CD14-positive monocyte (primary cell): ENCODE data around the gene C1QTNF5. TPM values are rescaled to one million over a fixed set of nuclear protein-coding genes. Genes with fewer than 3 reads are reported as not detected.

Experiments
- DNase-seq, 3 donors: peaks; one replicate each; pipeline ENCODE4 v3.0.0-alpha.2; 2011 to 2022
- H2AFZ ChIP-seq: 2 replicates; pipeline ENCODE4 v1.6.0; 2012; ENCODE audit warnings: mild to moderate bottlenecking, low read depth, low read length, inconsistent platforms; ENCODE audit not compliant: insufficient read depth, poor library complexity, severe bottlenecking
- H3K27ac ChIP-seq, 2 donors: 1 replicate in 1 of 2; 2 replicates in 1 of 2; pipeline ENCODE4 v1.5.1; 2012 to 2013; ENCODE audit warnings: low read length in 2 of 2, control low read depth in 1 of 2, inconsistent platforms in 1 of 2, low read depth in 1 of 2, mild to moderate bottlenecking in 1 of 2
- H3K27me3 ChIP-seq, 2 donors: one replicate each; pipeline versions ENCODE4 v1.6.0 to v1.6.1; 2011 to 2013; ENCODE audit warnings: low read length in 2 of 2; ENCODE audit not compliant: control insufficient read depth in 2 of 2, insufficient read depth in 2 of 2
- H3K36me3 ChIP-seq, 2 donors: replicated peaks in 1 of 2; 1 replicate in 1 of 2; 2 replicates in 1 of 2; pipeline versions ENCODE4 v1.5.1 to v1.6.1; 2012 to 2013; ENCODE audit warnings: low read length in 2 of 2, control low read depth in 1 of 2, inconsistent platforms in 1 of 2, mild to moderate bottlenecking in 1 of 2; ENCODE audit not compliant: insufficient read depth in 2 of 2, control insufficient read depth in 1 of 2
- H3K4me1 ChIP-seq, 2 donors: 1 replicate in 1 of 2; 2 replicates in 1 of 2; pipeline versions ENCODE4 v1.5.1 to v1.6.1; 2012 to 2013; ENCODE audit warnings: low read length in 2 of 2, control low read depth in 1 of 2, inconsistent platforms in 1 of 2, mild to moderate bottlenecking in 1 of 2, moderate library complexity in 1 of 2; ENCODE audit not compliant: insufficient read depth in 2 of 2, control insufficient read depth in 1 of 2
- H3K4me2 ChIP-seq: replicated peaks from 2 replicates; pipeline ENCODE3; 2012; ENCODE audit warnings: low read length, moderate library complexity, mild to moderate bottlenecking; ENCODE audit not compliant: poor library complexity, severe bottlenecking; ENCODE audit errors: extremely low read depth
- H3K4me3 ChIP-seq, 3 experiments: fragments of 200-600 bp in 1 of 3; sonication (generic) in 1 of 3; replicated peaks in 1 of 3; 1 replicate in 2 of 3; 2 replicates in 1 of 3; pipeline ENCODE4 v1.5.1; 2011 to 2013; ENCODE audit warnings: low read length in 3 of 3, mild to moderate bottlenecking in 3 of 3, control low read depth in 2 of 3, low read depth in 2 of 3, inconsistent platforms in 1 of 3, moderate library complexity in 1 of 3
- H3K79me2 ChIP-seq: 2 replicates; pipeline ENCODE4 v1.6.0; 2012; ENCODE audit warnings: mild to moderate bottlenecking, control low read depth, inconsistent platforms, low read length, moderate library complexity; ENCODE audit not compliant: insufficient read depth
- H3K9ac ChIP-seq: 2 replicates; pipeline ENCODE4 v1.6.0; 2017; ENCODE audit warnings: low read length, mild to moderate bottlenecking; ENCODE audit not compliant: insufficient read depth, poor library complexity, severe bottlenecking
- H3K9me3 ChIP-seq, 2 donors: replicated peaks in 1 of 2; 1 replicate in 1 of 2; 2 replicates in 1 of 2; pipeline versions ENCODE4 v1.5.1 to v1.6.1; 2012 to 2013; ENCODE audit warnings: low read length in 2 of 2, control low read depth in 1 of 2; ENCODE audit not compliant: control insufficient read depth in 1 of 2, insufficient read depth in 1 of 2
- H4K20me1 ChIP-seq: 2 replicates; pipeline ENCODE4 v1.6.0; 2012; ENCODE audit warnings: mild to moderate bottlenecking, low read length, control low read depth, moderate library complexity; ENCODE audit not compliant: insufficient read depth
- H3K27ac Mint-ChIP-seq, 7 donors: one replicate each; pipeline ENCODE4 v1.8.0; 2020; ENCODE audit warnings: mild to moderate bottlenecking in 7 of 7, mixed read lengths in 7 of 7, moderate library complexity in 6 of 7, inconsistent platforms in 2 of 7
- H3K27me3 Mint-ChIP-seq, 3 donors: one replicate each; pipeline ENCODE4 v1.8.0; 2021 to 2022; ENCODE audit warnings: low read depth in 3 of 3, mild to moderate bottlenecking in 3 of 3, mixed read lengths in 3 of 3, moderate library complexity in 3 of 3, inconsistent platforms in 1 of 3
- H3K36me3 Mint-ChIP-seq, 2 donors: one replicate each; pipeline ENCODE4 v1.8.0; 2020; ENCODE audit warnings: mixed read lengths in 2 of 2, inconsistent platforms in 1 of 2, mild to moderate bottlenecking in 1 of 2
- H3K4me1 Mint-ChIP-seq: one replicate; pipeline ENCODE4 v1.8.0; 2020; ENCODE audit warnings: mild to moderate bottlenecking, mixed read lengths
- H3K4me3 Mint-ChIP-seq, 2 donors: one replicate each; pipeline ENCODE4 v1.8.0; 2020; ENCODE audit warnings: mild to moderate bottlenecking in 2 of 2, mixed read lengths in 2 of 2, moderate library complexity in 1 of 2
- H3K9me3 Mint-ChIP-seq, 7 donors: one replicate each; pipeline ENCODE4 v1.8.0; 2020 to 2022; ENCODE audit warnings: mixed read lengths in 7 of 7, mild to moderate bottlenecking in 6 of 7, moderate library complexity in 6 of 7, inconsistent platforms in 2 of 7
- WGBS: methylation state at CpG from one replicate; pipeline ENCODE4 v1.1.5; 2013; ENCODE audit warnings: missing lambda C conversion rate; ENCODE audit not compliant: insufficient coverage; 5-methylcytosine and 5-hydroxymethylcytosine counted together
- intact Hi-C, 2 donors: fragments of 100-400 bp; cut with micrococcal nuclease; formaldehyde crosslinking; loops; one replicate each; pipeline versions ENCODE4 v1.15.0 to v1.15.1; 2023
- polyA plus RNA-seq, 3 donors: library from polyadenylated mRNA; depleted of rRNA in 1 of 3; unstranded in 2 of 3; stranded (reverse) in 1 of 3; fragments of 300-500 nt in 2 of 3; fragments of >200 nt in 1 of 3; fragmentation: Illumina TruSeq in 2 of 3; gene quantifications; 1 replicate in 2 of 3; 2 replicates in 1 of 3; pipeline ENCODE4 v1.2.3, GENCODE V29; 2012 to 2021
- TF ChIP-seq, protein P1 (sequence below): fragments of 200-600 bp; IDR thresholded peaks from one replicate; pipeline ENCODE4 v1.8.0; 2022; ENCODE audit warnings: antibody characterized with exemption, mild to moderate bottlenecking

C1QTNF5 gene
- polyA plus RNA-seq, 3 donors, result not detected

GRCh38 chr11:119320776-119321524, 19.7 kb downstream of the C1QTNF5 start:
- intact Hi-C loops, result no loop called here
- Histone ChIP-seq H3K27me3 (peaks cover 26 to 59% of the 10 kb centered on the region in 2 donors), H3K9me3 (peaks cover 0 to 1% of the 10 kb centered on the region in 2 donors), H3K79me2 (no peaks in the 10 kb centered on the region), H4K20me1 (no peaks in the 10 kb centered on the region), H3K36me3 (no peaks in the 10 kb centered on the region), H3K4me2 (peak overlapping the region; percentile 92), H3K9ac (peak overlapping the region; percentile 61), H3K27ac (no peak overlapping the region), H3K4me3 (peak overlapping the region; percentile 35 to 77 (median 46)), H2AFZ (peak overlapping the region; percentile 91), H3K4me1 (peaks cover 29 to 32% of the 10 kb centered on the region in 2 donors)
- peaks cover 52 to 64% (median 57%) of the 10 kb centered on the region in 3 donors for H3K27me3 Mint-ChIP-seq
- TF ChIP-seq, protein P1, sequence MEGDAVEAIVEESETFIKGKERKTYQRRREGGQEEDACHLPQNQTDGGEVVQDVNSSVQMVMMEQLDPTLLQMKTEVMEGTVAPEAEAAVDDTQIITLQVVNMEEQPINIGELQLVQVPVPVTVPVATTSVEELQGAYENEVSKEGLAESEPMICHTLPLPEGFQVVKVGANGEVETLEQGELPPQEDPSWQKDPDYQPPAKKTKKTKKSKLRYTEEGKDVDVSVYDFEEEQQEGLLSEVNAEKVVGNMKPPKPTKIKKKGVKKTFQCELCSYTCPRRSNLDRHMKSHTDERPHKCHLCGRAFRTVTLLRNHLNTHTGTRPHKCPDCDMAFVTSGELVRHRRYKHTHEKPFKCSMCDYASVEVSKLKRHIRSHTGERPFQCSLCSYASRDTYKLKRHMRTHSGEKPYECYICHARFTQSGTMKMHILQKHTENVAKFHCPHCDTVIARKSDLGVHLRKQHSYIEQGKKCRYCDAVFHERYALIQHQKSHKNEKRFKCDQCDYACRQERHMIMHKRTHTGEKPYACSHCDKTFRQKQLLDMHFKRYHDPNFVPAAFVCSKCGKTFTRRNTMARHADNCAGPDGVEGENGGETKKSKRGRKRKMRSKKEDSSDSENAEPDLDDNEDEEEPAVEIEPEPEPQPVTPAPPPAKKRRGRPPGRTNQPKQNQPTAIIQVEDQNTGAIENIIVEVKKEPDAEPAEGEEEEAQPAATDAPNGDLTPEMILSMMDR, result no peak
- H3K27ac Mint-ChIP-seq, result peak overlapping the region in 1 of 7 donors; percentile 46
- peak in 1 of 3 donors; percentile 17 for DNase-seq
- H3K9me3 Mint-ChIP-seq, result peaks cover 0 to 7% (median 0%) of the 10 kb centered on the region in 7 donors
- H3K4me1 Mint-ChIP-seq, result peaks cover 27% of the 10 kb centered on the region
- H3K36me3 Mint-ChIP-seq, result peaks cover 0 to 8% of the 10 kb centered on the region in 2 donors
- 1% methylated on average over 45 of the region's 60 CpGs for WGBS
- peak overlapping the region; percentile 80 to 91 for H3K4me3 Mint-ChIP-seq

DNA sequence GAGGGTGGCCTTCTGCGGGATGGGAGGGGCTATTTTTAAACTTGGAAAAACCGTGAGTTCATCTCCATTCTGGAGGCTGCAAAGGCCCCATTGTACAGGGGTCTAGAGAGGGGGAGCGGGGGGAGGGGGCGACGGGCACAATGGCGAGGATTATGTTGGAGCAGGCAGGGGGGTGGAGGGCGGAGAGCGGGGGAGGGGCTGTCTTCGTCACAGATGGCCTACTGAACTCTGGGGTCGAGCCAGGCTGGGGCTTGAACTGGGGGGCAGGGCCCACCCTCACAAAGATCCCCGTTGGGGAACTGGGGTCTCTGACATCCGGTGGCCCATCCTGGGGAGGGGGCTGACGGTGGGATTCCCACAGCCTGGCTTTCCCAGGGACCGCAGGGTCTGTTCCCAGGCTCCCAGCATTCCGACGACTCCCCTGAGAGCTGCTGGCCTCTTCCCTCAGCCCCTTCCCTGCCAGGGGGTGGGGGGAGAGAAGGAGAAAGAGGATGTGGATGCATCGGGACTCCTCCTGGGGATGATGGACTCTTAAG, 20.4 kb downstream of the C1QTNF5 start:
- Mint-ChIP-seq H3K4me3 (peak overlapping the region in 1 of 2 donors; percentile 83), H3K36me3 (peaks cover 0 to 8% of the 10 kb centered on the region in 2 donors), H3K9me3 (peaks cover 0 to 7% (median 0%) of the 10 kb centered on the region in 7 donors), H3K27me3 (peaks cover 59 to 69% (median 64%) of the 10 kb centered on the region in 3 donors), H3K4me1 (peaks cover 33% of the 10 kb centered on the region), H3K27ac (peak overlapping the region in 1 of 7 donors; percentile 55)
- peak in 1 of 3 donors; percentile 2 for DNase-seq
- Histone ChIP-seq H3K9me3 (peaks cover 0 to 8% of the 10 kb centered on the region in 2 donors), H3K4me1 (peaks cover 36 to 37% of the 10 kb centered on the region in 2 donors), H3K36me3 (no peaks in the 10 kb centered on the region), H3K4me3 (peak overlapping the region in 1 of 3 experiments; percentile 77), H3K4me2 (peak overlapping the region; percentile 92), H2AFZ (peak overlapping the region; percentile 91), H3K27ac (no peak overlapping the region), H3K9ac (peak overlapping the region; percentile 61), H3K79me2 (no peaks in the 10 kb centered on the region), H3K27me3 (peaks cover 28 to 66% of the 10 kb centered on the region in 2 donors), H4K20me1 (no peaks in the 10 kb centered on the region)
- 54% methylated on average over 8 of the region's 17 CpGs for WGBS
- TF ChIP-seq, protein P1, result no peak
- intact Hi-C loops, result no loop called here
